GOT3 (cell line): ENCODE data around the gene MCM10.

ENCODE experiments used
- DNase-seq: peaks from one replicate; lab custom pipeline; 2025; ENCODE audit warnings: mixed read lengths; lab: John Stamatoyannopoulos, UW

The MCM10 gene

GRCh38 chr10:13165177-13165576 is 3.8 kb downstream of the MCM10 start:
- DNase-seq, result no peak

- DNase-seq, result no peak
Observed at GRCh38 chr10:13167568-13167967, 6.2 kb downstream of the MCM10 start.

GRCh38 chr10:13168781-13169180 is 7.4 kb downstream of the MCM10 start:
- DNase-seq, result no peak

GRCh38 chr10:13173616-13174015 is 12.3 kb downstream of the MCM10 start:
- no peak for DNase-seq

- no peak for DNase-seq
Observed at GRCh38 chr10:13180788-13181187, 19.4 kb downstream of the MCM10 start.

GRCh38 chr10:13182424-13182823 is 21.1 kb downstream of the MCM10 start:
- DNase-seq, result no peak

- no peak for DNase-seq
Observed at GRCh38 chr10:13183625-13184024, 22.3 kb downstream of the MCM10 start.

GRCh38 chr10:13184276-13184675 is 22.9 kb downstream of the MCM10 start:
- no peak for DNase-seq

- DNase-seq, result no peak
Observed at GRCh38 chr10:13184730-13185514, 23.6 kb downstream of the MCM10 start.

- no peak for DNase-seq
Observed at GRCh38 chr10:13187135-13187534, 25.8 kb downstream of the MCM10 start.

GRCh38 chr10:13188593-13188992 is 27.2 kb downstream of the MCM10 start:
- no peak for DNase-seq

GRCh38 chr10:13189961-13190360 is 28.6 kb downstream of the MCM10 start:
- DNase-seq, result no peak

- DNase-seq, result no peak
Observed at GRCh38 chr10:13190816-13191215, 29.5 kb downstream of the MCM10 start.

- DNase-seq, result no peak
Observed at GRCh38 chr10:13191362-13191761, 30.0 kb downstream of the MCM10 start.

- no peak for DNase-seq
Observed at GRCh38 chr10:13193637-13194036, 32.3 kb downstream of the MCM10 start.

GRCh38 chr10:13195016-13195415 is 33.7 kb downstream of the MCM10 start:
- no peak for DNase-seq

- no peak for DNase-seq
Observed at GRCh38 chr10:13201132-13201531, 39.8 kb downstream of the MCM10 start.

GRCh38 chr10:13206091-13206490 is 44.7 kb downstream of the MCM10 start:
- no peak for DNase-seq

- no peak for DNase-seq
Observed at GRCh38 chr10:13206546-13207443, 45.4 kb downstream of the MCM10 start.

GRCh38 chr10:13213163-13213562 is 51.8 kb downstream of the MCM10 start:
- DNase-seq, result no peak

- no peak for DNase-seq
Observed at GRCh38 chr10:13218878-13219277, 57.5 kb downstream of the MCM10 start.

- DNase-seq, result no peak
Observed at GRCh38 chr10:13219685-13220670, 58.6 kb downstream of the MCM10 start.
